Measurements from ENCODE around the gene TMEM92.

- no peak for TF ChIP-seq POLR2A (IDR thresholded peaks at IDR 0.05)
- no peak for TF ChIP-seq POLR2AphosphoS5 (IDR thresholded peaks at IDR 0.05)
- TF ChIP-seq CTCF (IDR thresholded peaks at IDR 0.05) = no peak
- no peak for TF ChIP-seq EP300 (IDR thresholded peaks at IDR 0.05)
Measured at GRCh38 chr17:50325906-50326305, 51.6 kb downstream of the TMEM92 start.
